Transverse colon (tissue), 4 donors: ENCODE data around the gene TANGO6. TPM values are rescaled to one million over a fixed set of nuclear protein-coding genes. Genes with fewer than 3 reads are reported as not detected.
A peak's percentile ranks its signal among the peaks of the same experiment; 100 is the strongest.

Source experiments
- DNase-seq: peaks from one replicate; pipeline ENCODE4 v3.0.0-alpha.2; 2019
- H3K27ac ChIP-seq, 4 donors: fragments of 200-600 bp; sonication (generic); 2 replicates each; pipeline ENCODE4 v1.5.1; 2016 to 2018; ENCODE audit warnings: inconsistent platforms in 4 of 4
- H3K27me3 ChIP-seq: fragments of 200-600 bp; sonication (generic); 2 replicates; pipeline ENCODE4 v1.5.1; 2017; ENCODE audit warnings: inconsistent platforms
- H3K36me3 ChIP-seq, 4 donors: fragments of 200-600 bp; sonication (generic); 2 replicates each; pipeline ENCODE4 v1.5.1; 2017 to 2019; ENCODE audit warnings: inconsistent platforms in 4 of 4
- H3K4me1 ChIP-seq, 4 donors: fragments of 200-600 bp; sonication (generic); 2 replicates each; pipeline ENCODE4 v1.5.1; 2017 to 2020; ENCODE audit warnings: inconsistent platforms in 4 of 4
- H3K4me3 ChIP-seq, 4 donors: fragments of 200-600 bp; sonication (generic); 1 replicate in 1 of 4; 2 replicates in 3 of 4; pipeline versions ENCODE4 v1.5.1 to v1.6.1; 2017 to 2019; ENCODE audit warnings: inconsistent platforms in 4 of 4
- H3K9me3 ChIP-seq, 2 donors: fragments of 200-600 bp; sonication (generic); 2 replicates each; pipeline ENCODE4 v1.5.1; 2017 to 2019; ENCODE audit warnings: inconsistent platforms in 2 of 2
- EP300 ChIP-seq: sonication (generic); formaldehyde crosslinking; IDR thresholded peaks from one replicate; pipeline ENCODE4 v1.6.1; 2017; ENCODE audit warnings: antibody characterized with exemption, low read depth
- POLR2A ChIP-seq: fragments of 450-650 bp; IDR thresholded peaks from one replicate; pipeline ENCODE4 v1.6.1; 2016; ENCODE audit warnings: antibody characterized with exemption, mild to moderate bottlenecking, moderate library complexity
- POLR2AphosphoS5 ChIP-seq, 3 donors: sonication (generic); formaldehyde crosslinking; IDR thresholded peaks; one replicate each; pipeline ENCODE4 v1.6.1; 2016; ENCODE audit warnings: antibody characterized with exemption in 3 of 3
- WGBS, 2 donors: methylation state at CpG; one replicate each; pipeline ENCODE4 v1.1.5; 2018; ENCODE audit warnings: low coverage in 1 of 2; 5-methylcytosine and 5-hydroxymethylcytosine counted together
- in situ Hi-C, 4 donors: fragments of 200-750 bp; cut with MboI; loops; one replicate each; pipeline versions ENCODE4 v1.15.0 to v1.15.1; 2017; ENCODE audit warnings: low sequenced_read_pairs in 3 of 4, low pct_ligation_motif_present in 1 of 4, low pct_unique_long_range_greater_than_20kb in 1 of 4
- intact Hi-C: fragments of 100-400 bp; cut with DNase I; formaldehyde crosslinking; loops from one replicate; pipeline ENCODE4 v1.15.1; 2023; ENCODE audit warnings: low total_unique reads
- total RNA-seq, 4 donors: library from RNA; depleted of rRNA; stranded (reverse); fragments of >200 nt; gene quantifications; one replicate each; pipeline ENCODE4 v1.1.0, GENCODE V29; 2016
- TF ChIP-seq, protein P1 (sequence below), 5 experiments: fragments of 200-600 bp in 3 of 5; fragments of 450-650 bp in 2 of 5; sonication (generic) in 3 of 5; IDR thresholded peaks; 1 replicate in 2 of 5; 2 replicates in 3 of 5; pipeline ENCODE4 v1.5.1; 2016 to 2017; ENCODE audit warnings: antibody characterized with exemption in 5 of 5, inconsistent platforms in 3 of 5, mild to moderate bottlenecking in 2 of 5, moderate library complexity in 1 of 5

TANGO6 gene
- total RNA-seq, 4 donors from 2014 or later = 10.6 to 55.4 (median 22.8) TPM

DNA sequence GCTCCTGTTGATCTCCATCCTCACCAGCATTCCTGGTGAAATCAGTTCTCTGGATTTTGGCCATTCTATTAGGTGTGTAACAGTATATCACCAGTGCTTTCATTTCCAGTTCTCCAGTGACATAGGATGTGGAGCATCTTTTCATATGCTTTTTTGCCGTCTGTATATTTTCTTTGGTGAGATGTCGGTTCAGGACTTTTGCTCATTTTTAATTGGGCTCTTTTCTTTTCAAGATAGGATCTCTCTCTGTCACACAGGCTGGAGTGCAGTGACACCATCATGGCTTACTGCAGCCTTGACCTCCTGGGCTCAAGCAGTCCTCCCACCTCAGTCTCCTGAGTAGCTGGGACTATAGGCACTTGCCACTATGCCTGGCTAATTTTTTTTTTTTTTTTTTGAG is 74.2 kb downstream of the TANGO6 start:
- TF ChIP-seq POLR2AphosphoS5 (IDR thresholded peaks at IDR 0.05) (no peak), POLR2A (no peak), EP300 (no peak)
- TF ChIP-seq, protein P1, sequence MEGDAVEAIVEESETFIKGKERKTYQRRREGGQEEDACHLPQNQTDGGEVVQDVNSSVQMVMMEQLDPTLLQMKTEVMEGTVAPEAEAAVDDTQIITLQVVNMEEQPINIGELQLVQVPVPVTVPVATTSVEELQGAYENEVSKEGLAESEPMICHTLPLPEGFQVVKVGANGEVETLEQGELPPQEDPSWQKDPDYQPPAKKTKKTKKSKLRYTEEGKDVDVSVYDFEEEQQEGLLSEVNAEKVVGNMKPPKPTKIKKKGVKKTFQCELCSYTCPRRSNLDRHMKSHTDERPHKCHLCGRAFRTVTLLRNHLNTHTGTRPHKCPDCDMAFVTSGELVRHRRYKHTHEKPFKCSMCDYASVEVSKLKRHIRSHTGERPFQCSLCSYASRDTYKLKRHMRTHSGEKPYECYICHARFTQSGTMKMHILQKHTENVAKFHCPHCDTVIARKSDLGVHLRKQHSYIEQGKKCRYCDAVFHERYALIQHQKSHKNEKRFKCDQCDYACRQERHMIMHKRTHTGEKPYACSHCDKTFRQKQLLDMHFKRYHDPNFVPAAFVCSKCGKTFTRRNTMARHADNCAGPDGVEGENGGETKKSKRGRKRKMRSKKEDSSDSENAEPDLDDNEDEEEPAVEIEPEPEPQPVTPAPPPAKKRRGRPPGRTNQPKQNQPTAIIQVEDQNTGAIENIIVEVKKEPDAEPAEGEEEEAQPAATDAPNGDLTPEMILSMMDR (IDR thresholded peaks at IDR 0.05) = no peak
- Histone ChIP-seq H3K36me3 (peaks cover 0 to 8% (median 0%) of the 10 kb centered on the region in 4 donors), H3K4me1 (peaks cover 0 to 4% (median 2%) of the 10 kb centered on the region in 4 donors), H3K9me3 (no peaks in the 10 kb centered on the region), H3K27ac (no peak overlapping the region), H3K4me3 (no peak overlapping the region), H3K27me3 (no peaks in the 10 kb centered on the region)
- in situ Hi-C loops (loop anchor here in 1 of 4 donors (25.0 kb wide), 1 partner anchor 195 kb away; the partner anchor contains the start of gene HAS3), intact Hi-C loops (no loop called here)
- 80 to 97% methylated on average over 1 to 2 of the region's 2 CpGs for WGBS, 2 donors
- DNase-seq = no peak

DNA sequence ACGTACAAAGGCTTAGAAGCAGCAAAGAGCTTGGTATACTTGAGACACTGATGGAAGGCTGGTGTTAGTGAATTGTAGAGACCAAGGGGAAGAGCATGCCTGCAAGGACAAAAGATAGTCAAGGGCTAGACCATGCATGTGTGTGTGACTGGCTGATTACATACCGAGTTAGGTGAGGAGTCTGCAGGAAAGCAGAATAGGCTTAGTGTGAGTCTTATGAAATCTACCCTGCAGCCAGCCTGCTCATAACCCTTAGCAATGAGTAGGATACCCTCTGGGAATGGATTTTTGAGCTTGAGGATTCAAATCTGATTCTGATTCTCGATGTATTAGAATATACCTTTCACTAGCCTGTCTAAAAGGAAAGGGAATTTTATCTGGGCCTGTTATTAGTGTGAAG is 77.0 kb downstream of the TANGO6 start:
- Histone ChIP-seq H3K27ac (no peak overlapping the region), H3K27me3 (no peaks in the 10 kb centered on the region), H3K36me3 (peaks cover 0 to 8% (median 0%) of the 10 kb centered on the region in 4 donors), H3K4me1 (peaks cover 0 to 24% (median 13%) of the 10 kb centered on the region in 4 donors), H3K9me3 (no peaks in the 10 kb centered on the region), H3K4me3 (no peak overlapping the region)
- 90 to 100% methylated on average over 3 of the region's 3 CpGs for WGBS, 2 donors
- no peak for DNase-seq
- in situ Hi-C loops (loop anchor here in 1 of 4 donors (25.0 kb wide), 1 partner anchor 192 kb away; the partner anchor contains the start of gene HAS3), intact Hi-C loops (no loop called here)
- TF ChIP-seq POLR2A (no peak), EP300 (no peak), POLR2AphosphoS5 (IDR thresholded peaks at IDR 0.05) (no peak)
- TF ChIP-seq, protein P1 (IDR thresholded peaks at IDR 0.05) = no peak

DNA sequence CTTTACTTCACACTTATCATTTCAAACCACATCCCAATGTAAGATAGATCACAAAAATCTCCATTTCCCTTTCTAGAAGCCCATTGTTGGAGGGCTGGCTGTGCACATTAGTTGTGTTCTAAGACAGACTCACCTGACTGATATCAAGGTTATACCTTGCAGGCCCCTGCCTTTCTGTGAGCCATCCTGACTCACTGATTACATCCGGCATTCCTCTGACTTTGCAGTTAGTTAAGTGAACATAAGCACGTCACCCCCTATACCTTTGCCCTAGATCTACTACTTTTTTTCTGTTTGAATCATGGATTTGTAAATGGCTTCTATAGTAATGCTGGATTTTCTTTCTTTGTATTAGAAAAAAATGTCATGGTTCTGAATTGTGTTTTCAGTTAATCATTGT is 78.3 kb downstream of the TANGO6 start:
- TF ChIP-seq POLR2AphosphoS5 (IDR thresholded peaks at IDR 0.05) = peak in 1 of 3 donors; percentile 10
- TF ChIP-seq, protein P1 (IDR thresholded peaks at IDR 0.05) = no peak
- Histone ChIP-seq H3K4me1 (peaks cover 0 to 35% (median 18%) of the 10 kb centered on the region in 4 donors), H3K4me3 (no peak overlapping the region), H3K36me3 (peaks cover 0 to 8% (median 0%) of the 10 kb centered on the region in 4 donors), H3K9me3 (no peaks in the 10 kb centered on the region), H3K27me3 (no peaks in the 10 kb centered on the region), H3K27ac (peak overlapping the region in 3 of 4 donors; percentile 2 to 56 (median 40))
- intact Hi-C loops = no loop called here
- in situ Hi-C loops = loop anchor here in 1 of 4 donors (25.0 kb wide), 1 partner anchor 191 kb away; the partner anchor contains the start of gene HAS3
- DNase-seq = peak; percentile 38
- WGBS, 2 donors = 56 to 69% methylated on average over 2 of the region's 2 CpGs

DNA sequence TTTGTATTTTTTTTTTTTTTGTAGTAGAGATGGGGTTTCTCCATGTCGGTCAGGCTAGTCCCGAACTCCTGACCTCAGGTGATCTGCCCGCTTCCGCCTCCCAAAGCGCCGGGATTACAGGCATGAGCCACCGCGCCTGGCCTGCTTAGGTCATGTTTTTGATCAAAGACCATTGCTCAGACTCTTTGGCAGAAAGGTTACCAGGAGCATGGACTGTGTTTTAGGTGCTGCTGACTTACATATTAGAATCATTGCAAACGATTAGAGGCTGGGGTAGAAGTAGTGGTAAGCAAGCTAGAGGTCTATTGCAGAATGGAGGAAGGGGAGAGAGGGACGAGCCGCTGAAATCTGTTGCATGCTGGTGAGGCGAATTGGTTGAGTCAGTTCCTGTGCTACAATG is 79.8 kb downstream of the TANGO6 start:
- H3K36me3 ChIP-seq = peaks cover 0 to 8% (median 3%) of the 10 kb centered on the region in 4 donors
- peaks cover 0 to 39% (median 18%) of the 10 kb centered on the region in 4 donors for H3K4me1 ChIP-seq
- H3K4me3 ChIP-seq = no peak overlapping the region
- 94 to 95% methylated on average over 6 to 12 of the region's 12 CpGs for WGBS, 2 donors
- no peaks in the 10 kb centered on the region for H3K9me3 ChIP-seq
- no peaks in the 10 kb centered on the region for H3K27me3 ChIP-seq
- in situ Hi-C loops = loop anchor here in 1 of 4 donors (25.0 kb wide), 1 partner anchor 189 kb away; the partner anchor contains the start of gene HAS3
- TF ChIP-seq, protein P1 (IDR thresholded peaks at IDR 0.05) = no peak
- TF ChIP-seq POLR2A (no peak), POLR2AphosphoS5 (IDR thresholded peaks at IDR 0.05) (no peak), EP300 (no peak)
- DNase-seq = no peak
- intact Hi-C loops = no loop called here
- H3K27ac ChIP-seq = peak overlapping the region; percentile 52 to 84 (median 74)
